ENCODE data around the gene STK17A.

DNA sequence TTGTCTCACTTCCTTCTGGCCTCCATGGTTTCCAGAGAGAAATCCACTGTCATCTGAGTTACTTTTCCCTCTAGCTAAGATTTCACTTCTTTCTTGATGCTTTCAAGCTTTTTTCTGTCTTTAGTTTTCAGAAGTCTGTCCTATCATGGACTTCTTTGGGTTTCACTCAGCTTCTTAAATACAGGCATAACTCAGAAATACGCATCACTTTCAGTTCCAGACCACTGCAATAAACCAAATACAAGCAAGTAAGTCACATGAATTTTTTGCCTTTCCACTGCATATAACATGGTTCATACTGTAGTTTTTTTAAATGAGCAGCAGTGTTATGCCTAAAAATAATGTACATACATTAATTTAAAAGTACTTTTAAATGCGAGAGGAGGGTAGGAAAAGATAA is 48.7 kb downstream of the STK17A start:
- TF ChIP-seq, protein P1, sequence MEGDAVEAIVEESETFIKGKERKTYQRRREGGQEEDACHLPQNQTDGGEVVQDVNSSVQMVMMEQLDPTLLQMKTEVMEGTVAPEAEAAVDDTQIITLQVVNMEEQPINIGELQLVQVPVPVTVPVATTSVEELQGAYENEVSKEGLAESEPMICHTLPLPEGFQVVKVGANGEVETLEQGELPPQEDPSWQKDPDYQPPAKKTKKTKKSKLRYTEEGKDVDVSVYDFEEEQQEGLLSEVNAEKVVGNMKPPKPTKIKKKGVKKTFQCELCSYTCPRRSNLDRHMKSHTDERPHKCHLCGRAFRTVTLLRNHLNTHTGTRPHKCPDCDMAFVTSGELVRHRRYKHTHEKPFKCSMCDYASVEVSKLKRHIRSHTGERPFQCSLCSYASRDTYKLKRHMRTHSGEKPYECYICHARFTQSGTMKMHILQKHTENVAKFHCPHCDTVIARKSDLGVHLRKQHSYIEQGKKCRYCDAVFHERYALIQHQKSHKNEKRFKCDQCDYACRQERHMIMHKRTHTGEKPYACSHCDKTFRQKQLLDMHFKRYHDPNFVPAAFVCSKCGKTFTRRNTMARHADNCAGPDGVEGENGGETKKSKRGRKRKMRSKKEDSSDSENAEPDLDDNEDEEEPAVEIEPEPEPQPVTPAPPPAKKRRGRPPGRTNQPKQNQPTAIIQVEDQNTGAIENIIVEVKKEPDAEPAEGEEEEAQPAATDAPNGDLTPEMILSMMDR (conservative IDR thresholded peaks at IDR 0.05; ENCODE audit: low read length), result no peak
- no peak for TF ChIP-seq EZH2phosphoT487 (IDR thresholded peaks at IDR 0.05; ENCODE audit: borderline replicate concordance, low read depth, low read length)
